T-helper 1 cell treated with Interleukin-12 subunit alpha and Interleukin-12 subunit beta and Interleukin-4 antibody, amounts not matched to agents 30 μg/mL and 1 μg/mL, for 36 hours (primary cell): ENCODE measurements around the gene ESCO1.

ENCODE experiments used
- H3K27ac Mint-ChIP-seq: one replicate; pipeline ENCODE4 v1.8.0; 2021; ENCODE audit warnings: mild to moderate bottlenecking, mixed read lengths
- H3K27me3 Mint-ChIP-seq: one replicate; pipeline ENCODE4 v1.8.0; 2021; ENCODE audit warnings: low read depth, mixed read lengths
- H3K36me3 Mint-ChIP-seq: one replicate; pipeline ENCODE4 v1.8.0; 2021; ENCODE audit warnings: low read depth, mixed read lengths
- H3K4me1 Mint-ChIP-seq: one replicate; pipeline ENCODE4 v1.8.0; 2021; ENCODE audit warnings: low read depth, mixed read lengths
- H3K4me3 Mint-ChIP-seq: one replicate; pipeline ENCODE4 v1.8.0; 2021; ENCODE audit warnings: mild to moderate bottlenecking, moderate library complexity, mixed read lengths
- H3K9me3 Mint-ChIP-seq: one replicate; pipeline ENCODE4 v1.8.0; 2021; ENCODE audit warnings: mixed read lengths

The ESCO1 gene

GRCh38 chr18:21534327-21534726, 66.2 kb downstream of the ESCO1 start:
- Mint-ChIP-seq H3K36me3 (peaks cover 26% of the 10 kb centered on the region), H3K27ac (no peak overlapping the region), H3K4me1 (no peaks in the 10 kb centered on the region), H3K4me3 (no peak overlapping the region), H3K27me3 (no peaks in the 10 kb centered on the region), H3K9me3 (no peaks in the 10 kb centered on the region)

- Mint-ChIP-seq H3K27ac (no peak overlapping the region), H3K4me1 (no peaks in the 10 kb centered on the region)
Measured at GRCh38 chr18:21526463-21526862, 74.0 kb downstream of the ESCO1 start.

GRCh38 chr18:21525916-21526315, 74.6 kb downstream of the ESCO1 start:
- peaks cover 20% of the 10 kb centered on the region for H3K36me3 Mint-ChIP-seq
- no peak overlapping the region for H3K27ac Mint-ChIP-seq
- no peaks in the 10 kb centered on the region for H3K4me1 Mint-ChIP-seq
- no peak overlapping the region for H3K4me3 Mint-ChIP-seq
- H3K27me3 Mint-ChIP-seq, result no peaks in the 10 kb centered on the region
- no peaks in the 10 kb centered on the region for H3K9me3 Mint-ChIP-seq

More at GRCh38 chr18:21526463-21526862, 74.0 kb downstream of the ESCO1 start:
- Mint-ChIP-seq H3K36me3 (peaks cover 24% of the 10 kb centered on the region), H3K9me3 (no peaks in the 10 kb centered on the region), H3K27me3 (no peaks in the 10 kb centered on the region), H3K4me3 (no peak overlapping the region)

GRCh38 chr18:21522530-21522929, 78.0 kb downstream of the ESCO1 start:
- Mint-ChIP-seq H3K36me3 (peaks cover 13% of the 10 kb centered on the region), H3K27me3 (no peaks in the 10 kb centered on the region), H3K4me3 (no peak overlapping the region), H3K4me1 (no peaks in the 10 kb centered on the region), H3K9me3 (no peaks in the 10 kb centered on the region), H3K27ac (no peak overlapping the region)

GRCh38 chr18:21513741-21514140, 86.8 kb downstream of the ESCO1 start:
- H3K27me3 Mint-ChIP-seq, result no peaks in the 10 kb centered on the region
- no peaks in the 10 kb centered on the region for H3K4me1 Mint-ChIP-seq
- H3K4me3 Mint-ChIP-seq, result no peak overlapping the region

GRCh38 chr18:21513292-21513691, 87.2 kb downstream of the ESCO1 start:
- Mint-ChIP-seq H3K36me3 (peaks cover 5% of the 10 kb centered on the region), H3K27me3 (no peaks in the 10 kb centered on the region), H3K27ac (no peak overlapping the region), H3K4me1 (no peaks in the 10 kb centered on the region), H3K4me3 (no peak overlapping the region), H3K9me3 (no peaks in the 10 kb centered on the region)

More at GRCh38 chr18:21513741-21514140, 86.8 kb downstream of the ESCO1 start:
- H3K36me3 Mint-ChIP-seq, result peaks cover 5% of the 10 kb centered on the region
- H3K27ac Mint-ChIP-seq, result no peak overlapping the region
- no peaks in the 10 kb centered on the region for H3K9me3 Mint-ChIP-seq

GRCh38 chr18:21509062-21509461, 91.4 kb downstream of the ESCO1 start:
- Mint-ChIP-seq H3K36me3 (peaks cover 5% of the 10 kb centered on the region), H3K27me3 (no peaks in the 10 kb centered on the region), H3K4me3 (no peak overlapping the region), H3K4me1 (no peaks in the 10 kb centered on the region), H3K27ac (no peak overlapping the region), H3K9me3 (no peaks in the 10 kb centered on the region)

GRCh38 chr18:21507913-21508701, 92.4 kb downstream of the ESCO1 start:
- Mint-ChIP-seq H3K27ac (no peak overlapping the region), H3K4me3 (no peak overlapping the region), H3K9me3 (no peaks in the 10 kb centered on the region), H3K27me3 (no peaks in the 10 kb centered on the region), H3K4me1 (no peaks in the 10 kb centered on the region), H3K36me3 (no peaks in the 10 kb centered on the region)

- no peaks in the 10 kb centered on the region for H3K4me1 Mint-ChIP-seq
- H3K36me3 Mint-ChIP-seq, result no peaks in the 10 kb centered on the region
- no peaks in the 10 kb centered on the region for H3K9me3 Mint-ChIP-seq
- H3K27ac Mint-ChIP-seq, result no peak overlapping the region
- H3K4me3 Mint-ChIP-seq, result no peak overlapping the region
- no peaks in the 10 kb centered on the region for H3K27me3 Mint-ChIP-seq
Measured at GRCh38 chr18:21502661-21503060, 97.8 kb downstream of the ESCO1 start.

GRCh38 chr18:21499997-21500396, 100.5 kb downstream of the ESCO1 start:
- no peak overlapping the region for H3K27ac Mint-ChIP-seq
- H3K4me1 Mint-ChIP-seq, result no peaks in the 10 kb centered on the region
- no peaks in the 10 kb centered on the region for H3K36me3 Mint-ChIP-seq
- no peaks in the 10 kb centered on the region for H3K9me3 Mint-ChIP-seq
- no peaks in the 10 kb centered on the region for H3K27me3 Mint-ChIP-seq
- no peak overlapping the region for H3K4me3 Mint-ChIP-seq

GRCh38 chr18:21496277-21496835, 104.1 kb downstream of the ESCO1 start:
- H3K4me1 Mint-ChIP-seq, result no peaks in the 10 kb centered on the region
- peaks cover 5% of the 10 kb centered on the region for H3K27me3 Mint-ChIP-seq
- H3K27ac Mint-ChIP-seq, result no peak overlapping the region
- no peak overlapping the region for H3K4me3 Mint-ChIP-seq
- H3K9me3 Mint-ChIP-seq, result no peaks in the 10 kb centered on the region
- H3K36me3 Mint-ChIP-seq, result no peaks in the 10 kb centered on the region

- peaks cover 5% of the 10 kb centered on the region for H3K27me3 Mint-ChIP-seq
- no peaks in the 10 kb centered on the region for H3K4me1 Mint-ChIP-seq
- no peak overlapping the region for H3K4me3 Mint-ChIP-seq
- H3K27ac Mint-ChIP-seq, result no peak overlapping the region
- no peaks in the 10 kb centered on the region for H3K9me3 Mint-ChIP-seq
- H3K36me3 Mint-ChIP-seq, result no peaks in the 10 kb centered on the region
Measured at GRCh38 chr18:21490748-21491147, 109.8 kb downstream of the ESCO1 start.

GRCh38 chr18:21489919-21490495, 110.5 kb downstream of the ESCO1 start:
- Mint-ChIP-seq H3K27me3 (peaks cover 5% of the 10 kb centered on the region), H3K27ac (no peak overlapping the region), H3K36me3 (no peaks in the 10 kb centered on the region), H3K4me1 (no peaks in the 10 kb centered on the region), H3K9me3 (no peaks in the 10 kb centered on the region), H3K4me3 (no peak overlapping the region)

GRCh38 chr18:21489119-21489750, 111.3 kb downstream of the ESCO1 start:
- Mint-ChIP-seq H3K27me3 (no peaks in the 10 kb centered on the region), H3K27ac (no peak overlapping the region), H3K36me3 (no peaks in the 10 kb centered on the region), H3K9me3 (no peaks in the 10 kb centered on the region), H3K4me3 (no peak overlapping the region), H3K4me1 (no peaks in the 10 kb centered on the region)
